HG03280 (cell line): ENCODE results near the gene MPHOSPH10.
"Not testable (repeated sequence)": the region's sequence is repeated elsewhere in the genome, so short reads cannot be mapped to it uniquely, and the experiment has no call there.

Source experiments
- ATAC-seq: cut with Tn5 transposase; IDR thresholded peaks from one replicate; pipeline ENCODE4 v1.9.1; 2021; ENCODE audit warnings: mild to moderate bottlenecking, moderate library complexity; ENCODE audit not compliant: unreplicated experiment

The MPHOSPH10 gene

GRCh38 chr2:71166812-71167211 is 36.4 kb downstream of the MPHOSPH10 start:
- no peak for ATAC-seq

- ATAC-seq = no peak
Observed at GRCh38 chr2:71173096-71173495, 42.7 kb downstream of the MPHOSPH10 start.

GRCh38 chr2:71174207-71174606 is 43.8 kb downstream of the MPHOSPH10 start:
- ATAC-seq = no peak

GRCh38 chr2:71178836-71179235 is 48.4 kb downstream of the MPHOSPH10 start:
- not testable (repeated sequence) for ATAC-seq

GRCh38 chr2:71181316-71181715 is 50.9 kb downstream of the MPHOSPH10 start:
- ATAC-seq = no peak

GRCh38 chr2:71183306-71184115 is 53.1 kb downstream of the MPHOSPH10 start:
- ATAC-seq = not testable (repeated sequence)

- no peak for ATAC-seq
Observed at GRCh38 chr2:71186973-71187372, 56.5 kb downstream of the MPHOSPH10 start.

GRCh38 chr2:71187589-71187988 is 57.2 kb downstream of the MPHOSPH10 start:
- ATAC-seq = no peak

- ATAC-seq = no peak
Observed at GRCh38 chr2:71190656-71191569, 60.5 kb downstream of the MPHOSPH10 start.

- ATAC-seq = no peak
Observed at GRCh38 chr2:71191570-71191943, 61.1 kb downstream of the MPHOSPH10 start.
